Activated T-cell treated with anti-CD3 and anti-CD28 coated beads, Interleukin-2, amount 50 U/mL, for 24 hours (primary cell): ENCODE measurements around the gene ACTA2.
A peak's percentile ranks its signal among the peaks of the same experiment; 100 is the strongest.
"Not testable (repeated sequence)": the region's sequence is repeated elsewhere in the genome, so short reads cannot be mapped to it uniquely, and the experiment has no call there.

ENCODE experiments used
- DNase-seq: peaks from one replicate; pipeline ENCODE4 v3.0.0-alpha.2; 2020
- H3K27ac Mint-ChIP-seq: 2 replicates; pipeline ENCODE4 v1.8.0; 2020; ENCODE audit warnings: mild to moderate bottlenecking, mixed read lengths
- H3K27me3 Mint-ChIP-seq: 2 replicates; pipeline ENCODE4 v1.8.0; 2020; ENCODE audit warnings: mixed read lengths
- H3K36me3 Mint-ChIP-seq: 2 replicates; pipeline ENCODE4 v1.8.0; 2020; ENCODE audit warnings: low read depth, mixed read lengths
- H3K4me1 Mint-ChIP-seq: 2 replicates; pipeline ENCODE4 v1.8.0; 2020; ENCODE audit warnings: low read depth, mixed read lengths
- H3K4me3 Mint-ChIP-seq: 2 replicates; pipeline ENCODE4 v1.8.0; 2020; ENCODE audit warnings: mild to moderate bottlenecking, moderate library complexity, mixed read lengths
- H3K9me3 Mint-ChIP-seq: 2 replicates; pipeline ENCODE4 v1.8.0; 2020; ENCODE audit warnings: mixed read lengths

ACTA2 gene

DNA sequence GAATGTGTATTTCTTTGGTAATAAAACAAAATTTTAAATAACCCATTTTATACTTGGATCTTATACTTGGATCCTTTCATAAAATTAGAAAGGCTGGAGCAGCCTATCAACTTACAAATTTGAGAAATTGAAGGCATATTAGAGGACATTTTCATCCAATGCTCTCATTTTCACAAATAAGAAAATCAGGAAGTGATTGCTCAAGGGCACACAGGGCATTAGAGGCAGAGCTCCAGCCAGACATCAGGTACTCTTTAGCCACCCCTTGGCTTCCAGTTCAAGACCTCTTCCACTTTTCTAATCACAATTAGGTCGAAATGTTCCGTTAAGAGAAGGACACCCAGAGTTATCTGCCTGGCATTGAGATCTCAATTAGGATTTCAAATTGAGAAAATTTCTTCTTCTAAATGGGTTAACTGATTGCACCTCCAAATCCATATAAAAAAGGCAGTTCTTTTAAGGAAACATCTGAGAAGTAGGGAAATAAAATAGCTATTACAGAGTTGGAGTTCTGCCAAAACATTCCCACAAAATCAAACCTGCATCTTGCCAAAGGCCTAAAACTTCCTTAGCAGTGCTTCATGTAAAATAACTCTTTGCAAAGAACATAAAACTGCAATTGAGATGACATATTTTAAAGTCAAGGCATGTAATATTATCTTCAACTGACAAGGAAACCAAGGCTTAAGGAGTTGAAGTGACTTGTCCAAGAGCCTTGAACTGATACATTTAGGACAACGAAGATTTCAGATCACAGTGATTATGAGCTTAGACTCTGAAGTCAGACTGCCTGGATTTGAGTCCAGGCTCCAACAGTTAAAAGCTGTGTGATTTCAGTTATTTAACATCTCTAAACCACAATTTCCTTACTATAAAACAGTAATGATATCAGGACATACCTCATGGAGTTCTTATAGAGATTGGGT lies 2.4 kb downstream of the ACTA2 start:
- DNase-seq, result no peak
- Mint-ChIP-seq H3K27ac (no peak overlapping the region), H3K36me3 (peaks cover 3% of the 10 kb centered on the region), H3K4me3 (no peak overlapping the region), H3K27me3 (no peaks in the 10 kb centered on the region), H3K9me3 (no peaks in the 10 kb centered on the region), H3K4me1 (peaks cover 9% of the 10 kb centered on the region)

DNA sequence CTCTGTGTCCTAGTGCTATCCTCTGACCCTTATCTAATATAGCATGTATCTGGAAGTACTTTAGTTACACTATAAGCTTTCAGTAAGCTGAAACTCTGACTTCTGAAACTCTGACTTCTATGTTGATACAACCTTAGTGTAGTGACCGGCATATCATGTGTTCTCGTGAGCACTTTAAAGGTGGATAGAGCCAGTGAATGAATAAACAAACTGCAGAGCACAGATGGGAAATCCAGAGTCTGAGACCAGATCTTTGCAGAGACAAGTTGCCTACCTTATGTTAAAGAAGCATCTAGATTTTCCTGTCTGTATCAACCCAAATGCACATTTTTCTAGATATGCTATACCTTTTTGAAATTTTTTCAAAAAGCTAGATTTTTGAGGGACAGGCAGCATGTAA lies 3.5 kb downstream of the ACTA2 start:
- no peak overlapping the region for H3K27ac Mint-ChIP-seq
- H3K9me3 Mint-ChIP-seq, result no peaks in the 10 kb centered on the region
- DNase-seq, result no peak
- H3K36me3 Mint-ChIP-seq, result peaks cover 3% of the 10 kb centered on the region
- H3K27me3 Mint-ChIP-seq, result no peaks in the 10 kb centered on the region
- no peak overlapping the region for H3K4me3 Mint-ChIP-seq
- peaks cover 17% of the 10 kb centered on the region for H3K4me1 Mint-ChIP-seq

DNA sequence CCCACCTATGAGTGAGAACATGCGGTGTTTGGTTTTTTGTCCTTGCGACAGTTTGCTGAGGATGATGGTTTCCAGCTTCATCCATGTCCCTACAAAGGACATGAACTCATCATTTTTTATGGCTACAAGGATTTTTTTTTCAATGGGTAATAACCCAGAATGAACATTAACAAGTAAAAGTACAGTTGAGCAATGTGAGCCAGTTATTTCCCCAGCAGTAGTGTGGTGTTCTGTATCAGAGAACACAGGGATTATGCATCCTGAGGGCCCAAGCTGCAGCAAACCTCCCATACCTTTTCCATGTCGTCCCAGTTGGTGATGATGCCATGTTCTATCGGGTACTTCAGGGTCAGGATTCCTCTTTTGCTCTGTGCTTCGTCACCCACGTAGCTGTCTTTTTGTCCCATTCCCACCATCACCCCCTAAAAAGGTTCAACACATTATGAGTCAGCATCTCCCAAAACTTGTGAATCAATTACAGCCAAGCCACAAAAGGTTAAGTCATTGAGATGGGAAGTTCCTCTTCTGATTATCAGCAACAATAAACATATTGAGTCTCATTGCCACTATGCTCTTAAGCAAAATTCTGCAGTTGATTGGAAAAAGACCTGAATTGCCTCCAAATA lies 5.5 kb downstream of the ACTA2 start:
- no peaks in the 10 kb centered on the region for H3K9me3 Mint-ChIP-seq
- H3K27ac Mint-ChIP-seq, result no peak overlapping the region
- H3K4me3 Mint-ChIP-seq, result no peak overlapping the region
- no peaks in the 10 kb centered on the region for H3K27me3 Mint-ChIP-seq
- no peak for DNase-seq
- peaks cover 17% of the 10 kb centered on the region for H3K4me1 Mint-ChIP-seq
- H3K36me3 Mint-ChIP-seq, result peaks cover 3% of the 10 kb centered on the region

DNA sequence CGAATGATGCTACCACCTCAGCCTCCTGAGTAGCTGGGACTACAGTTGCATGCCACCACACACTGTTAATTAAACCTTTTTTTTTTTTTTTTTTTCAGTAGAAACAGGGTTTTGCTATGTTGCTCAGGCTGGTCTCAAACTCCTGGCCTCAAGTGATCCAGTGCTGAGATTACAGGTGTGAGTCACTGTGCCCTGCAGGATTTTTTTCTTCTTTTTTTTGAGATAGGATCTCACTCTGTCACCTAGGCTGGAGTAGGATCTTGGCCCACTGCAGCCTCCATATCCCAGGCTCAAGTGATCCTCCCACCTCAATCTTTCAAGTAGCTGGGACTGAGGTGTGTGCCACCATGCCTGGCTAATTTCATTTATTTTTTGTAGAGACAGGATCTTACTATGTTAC lies 6.4 kb downstream of the ACTA2 start:
- no peak overlapping the region for H3K27ac Mint-ChIP-seq
- peaks cover 17% of the 10 kb centered on the region for H3K4me1 Mint-ChIP-seq
- H3K27me3 Mint-ChIP-seq, result no peaks in the 10 kb centered on the region
- H3K36me3 Mint-ChIP-seq, result peaks cover 3% of the 10 kb centered on the region
- no peaks in the 10 kb centered on the region for H3K9me3 Mint-ChIP-seq
- DNase-seq, result no peak
- H3K4me3 Mint-ChIP-seq, result no peak overlapping the region

DNA sequence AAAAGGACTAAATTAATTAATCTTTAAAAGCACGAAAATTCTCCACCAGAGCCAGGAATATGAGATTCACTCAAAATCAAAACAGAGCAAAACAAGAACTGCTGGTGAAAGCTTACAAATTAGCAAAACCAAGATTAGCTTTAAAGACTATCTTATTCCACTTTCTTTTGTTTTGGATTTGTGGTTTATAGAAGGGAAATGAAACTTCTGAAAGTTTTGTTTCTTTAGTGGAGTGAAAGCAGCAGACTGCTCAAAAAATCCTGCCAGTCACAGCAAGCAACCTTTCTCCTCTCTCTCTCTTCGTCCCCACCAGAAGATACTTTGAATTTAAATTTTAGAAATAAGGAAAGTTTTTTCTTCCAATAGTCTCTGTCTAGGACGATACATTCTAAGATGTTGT lies 7.8 kb downstream of the ACTA2 start:
- no peak for DNase-seq
- H3K9me3 Mint-ChIP-seq, result no peaks in the 10 kb centered on the region
- peaks cover 17% of the 10 kb centered on the region for H3K4me1 Mint-ChIP-seq
- no peak overlapping the region for H3K4me3 Mint-ChIP-seq
- no peaks in the 10 kb centered on the region for H3K27me3 Mint-ChIP-seq
- H3K27ac Mint-ChIP-seq, result no peak overlapping the region
- H3K36me3 Mint-ChIP-seq, result peaks cover 3% of the 10 kb centered on the region

DNA sequence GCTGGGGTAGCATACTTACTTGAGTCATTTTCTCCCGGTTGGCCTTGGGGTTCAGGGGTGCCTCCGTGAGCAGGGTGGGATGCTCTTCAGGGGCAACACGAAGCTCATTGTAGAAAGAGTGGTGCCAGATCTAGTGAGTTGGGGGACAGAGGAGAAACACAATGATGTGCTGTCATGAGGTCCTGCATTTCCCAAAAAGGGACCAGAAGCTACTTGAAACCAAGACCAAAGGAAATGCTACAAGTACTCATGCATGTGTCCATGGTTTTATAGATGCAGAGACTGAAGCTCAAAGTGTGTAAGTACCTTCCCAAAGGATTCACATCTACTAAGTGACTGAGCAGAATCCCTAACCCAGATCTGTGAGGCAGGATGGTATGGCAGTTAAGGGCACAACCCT lies 8.8 kb downstream of the ACTA2 start:
- Mint-ChIP-seq H3K9me3 (no peaks in the 10 kb centered on the region), H3K4me3 (no peak overlapping the region), H3K27me3 (no peaks in the 10 kb centered on the region), H3K27ac (no peak overlapping the region), H3K36me3 (peaks cover 3% of the 10 kb centered on the region), H3K4me1 (peaks cover 17% of the 10 kb centered on the region)
- no peak for DNase-seq

DNA sequence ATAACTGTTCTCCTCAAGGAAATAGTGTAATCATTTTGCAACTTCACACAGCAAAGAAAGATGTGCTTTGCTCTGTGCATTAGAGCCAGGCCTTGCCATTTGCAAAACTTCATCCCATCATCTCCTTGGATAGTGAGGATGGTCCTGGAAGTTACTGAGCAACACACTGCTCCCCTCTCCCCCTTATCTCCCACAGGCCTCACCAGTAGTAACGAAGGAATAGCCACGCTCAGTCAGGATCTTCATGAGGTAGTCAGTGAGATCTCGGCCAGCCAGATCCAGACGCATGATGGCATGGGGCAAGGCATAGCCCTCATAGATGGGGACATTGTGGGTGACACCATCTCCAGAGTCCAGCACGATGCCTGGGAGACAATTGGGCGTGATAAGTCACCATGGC lies 11.5 kb downstream of the ACTA2 start:
- no peak for DNase-seq
- Mint-ChIP-seq H3K9me3 (no peaks in the 10 kb centered on the region), H3K4me1 (peaks cover 14% of the 10 kb centered on the region), H3K36me3 (peaks cover 3% of the 10 kb centered on the region), H3K27me3 (no peaks in the 10 kb centered on the region), H3K4me3 (no peak overlapping the region), H3K27ac (no peak overlapping the region)

DNA sequence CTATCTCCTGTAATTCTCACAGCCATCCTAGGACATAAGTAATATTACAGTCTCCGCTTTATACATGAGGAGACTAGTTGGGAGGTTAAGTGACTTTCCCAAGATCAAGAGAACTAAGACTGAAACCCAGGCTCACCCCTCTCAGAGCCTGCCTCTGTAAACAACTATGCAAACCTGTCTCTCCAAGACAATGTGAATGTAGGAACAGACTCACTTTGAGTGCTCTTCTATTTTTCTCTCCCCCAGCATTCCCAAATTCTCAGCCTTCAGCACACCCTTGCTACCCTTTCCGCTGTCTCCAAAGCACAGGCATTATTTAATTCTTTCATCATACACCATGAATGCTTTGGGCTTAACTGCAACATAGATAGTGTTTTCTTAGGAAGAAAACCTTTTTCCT lies 13.6 kb downstream of the ACTA2 start:
- no peak for DNase-seq
- Mint-ChIP-seq H3K4me1 (peaks cover 15% of the 10 kb centered on the region), H3K9me3 (no peaks in the 10 kb centered on the region), H3K36me3 (peaks cover 3% of the 10 kb centered on the region), H3K4me3 (no peak overlapping the region), H3K27me3 (no peaks in the 10 kb centered on the region), H3K27ac (no peak overlapping the region)

DNA sequence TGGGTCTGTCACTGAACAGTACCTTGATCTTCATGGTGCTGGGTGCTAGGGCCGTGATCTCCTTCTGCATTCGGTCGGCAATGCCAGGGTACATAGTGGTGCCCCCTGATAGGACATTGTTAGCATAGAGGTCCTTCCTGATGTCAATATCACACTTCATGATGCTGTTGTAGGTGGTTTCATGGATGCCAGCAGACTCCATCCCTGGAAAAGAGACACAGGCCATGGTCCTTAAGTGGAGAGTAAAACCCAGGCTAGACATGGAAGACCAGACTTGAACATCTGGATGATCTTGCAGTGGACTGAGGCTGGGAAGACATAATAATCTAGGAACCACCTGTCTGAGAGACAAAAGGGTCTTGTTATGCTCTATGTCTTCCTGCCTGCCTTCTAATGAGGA lies 14.5 kb downstream of the ACTA2 start:
- Mint-ChIP-seq H3K4me1 (peaks cover 15% of the 10 kb centered on the region), H3K27me3 (no peaks in the 10 kb centered on the region), H3K4me3 (no peak overlapping the region), H3K36me3 (peaks cover 3% of the 10 kb centered on the region), H3K9me3 (no peaks in the 10 kb centered on the region), H3K27ac (no peak overlapping the region)
- DNase-seq, result no peak

DNA sequence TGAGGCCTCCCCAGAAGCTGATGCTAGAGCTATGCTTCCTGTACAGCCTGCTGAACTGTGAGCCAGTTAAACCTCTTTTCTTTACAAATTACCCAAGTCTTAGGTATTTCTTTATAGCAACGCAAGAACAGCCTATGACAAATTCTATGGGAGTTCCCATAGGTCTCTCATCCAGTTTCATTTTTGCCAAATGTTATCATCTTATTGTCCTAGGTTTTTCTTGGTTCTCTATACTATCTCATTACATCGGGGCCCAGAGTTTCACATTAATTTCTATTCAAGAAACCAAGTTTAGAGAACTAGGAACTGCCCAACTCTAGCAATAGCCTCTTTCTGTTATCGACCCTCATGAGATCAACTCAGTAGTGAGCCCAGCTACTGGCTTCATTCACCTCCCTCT lies 15.9 kb downstream of the ACTA2 start:
- Mint-ChIP-seq H3K4me1 (peaks cover 20% of the 10 kb centered on the region), H3K27me3 (no peaks in the 10 kb centered on the region), H3K27ac (no peak overlapping the region), H3K4me3 (no peak overlapping the region), H3K36me3 (peaks cover 3% of the 10 kb centered on the region), H3K9me3 (no peaks in the 10 kb centered on the region)
- DNase-seq, result no peak

DNA sequence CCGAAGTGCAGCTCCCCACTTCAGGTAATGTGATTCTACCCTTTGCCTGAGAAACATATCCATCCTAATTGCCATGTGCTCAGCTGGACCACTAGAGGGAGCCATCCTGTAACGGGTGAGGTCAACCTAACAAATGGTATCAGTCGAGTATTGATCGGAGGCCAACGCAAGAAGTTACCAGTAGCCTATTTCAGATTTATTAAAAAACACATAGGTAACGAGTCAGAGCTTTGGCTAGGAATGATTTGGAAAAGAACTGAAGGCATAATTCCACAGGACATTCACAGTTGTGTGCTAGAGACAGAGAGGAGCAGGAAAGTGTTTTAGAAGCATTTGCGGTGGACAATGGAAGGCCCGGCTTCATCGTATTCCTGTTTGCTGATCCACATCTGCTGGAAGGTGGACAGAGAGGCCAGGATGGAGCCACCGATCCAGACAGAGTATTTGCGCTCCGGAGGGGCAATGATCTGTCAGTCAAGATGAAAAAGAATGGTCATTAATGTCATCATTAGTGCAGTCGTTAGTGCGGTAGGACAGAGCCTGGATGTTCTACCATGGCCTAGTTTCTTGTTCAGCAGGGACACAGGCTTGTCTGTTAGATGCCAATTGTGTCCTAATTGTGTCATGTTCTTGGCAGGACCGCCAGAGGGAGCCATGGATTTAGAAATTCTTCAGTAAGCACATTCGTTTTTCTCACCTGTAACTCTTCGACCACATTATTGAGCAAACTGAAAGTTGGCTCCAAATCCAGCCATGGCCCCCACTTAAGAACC lies 17.5 kb downstream of the ACTA2 start:
- H3K4me1 Mint-ChIP-seq, result peaks cover 20% of the 10 kb centered on the region
- H3K4me3 Mint-ChIP-seq, result peak overlapping the region; percentile 32
- peaks cover 3% of the 10 kb centered on the region for H3K36me3 Mint-ChIP-seq
- DNase-seq, result peak; percentile 74
- no peaks in the 10 kb centered on the region for H3K27me3 Mint-ChIP-seq
- no peaks in the 10 kb centered on the region for H3K9me3 Mint-ChIP-seq
- peak overlapping the region; percentile 68 for H3K27ac Mint-ChIP-seq

DNA sequence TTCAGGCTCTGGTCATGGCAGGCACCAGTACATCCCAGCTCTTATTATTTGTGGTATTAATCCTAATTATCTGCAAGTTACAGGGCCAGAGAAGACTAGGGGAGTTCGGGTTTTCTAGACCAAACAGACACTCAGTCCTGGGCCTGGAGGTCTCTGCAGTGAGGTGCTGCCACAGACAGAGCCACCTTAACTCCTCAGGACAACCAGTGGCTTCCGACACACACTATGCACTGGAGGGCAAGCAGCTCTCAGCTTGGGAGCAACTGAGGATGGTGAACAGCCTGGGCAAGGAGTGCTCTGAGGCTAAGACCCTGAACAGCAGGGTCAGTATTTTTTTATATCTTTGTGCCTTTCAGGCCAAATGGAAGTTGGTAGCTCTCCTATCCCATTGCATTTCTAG lies 19.0 kb downstream of the ACTA2 start:
- Mint-ChIP-seq H3K36me3 (peaks cover 6% of the 10 kb centered on the region), H3K27me3 (no peaks in the 10 kb centered on the region), H3K4me1 (peaks cover 21% of the 10 kb centered on the region), H3K9me3 (no peaks in the 10 kb centered on the region), H3K27ac (no peak overlapping the region), H3K4me3 (no peak overlapping the region)
- DNase-seq, result no peak

DNA sequence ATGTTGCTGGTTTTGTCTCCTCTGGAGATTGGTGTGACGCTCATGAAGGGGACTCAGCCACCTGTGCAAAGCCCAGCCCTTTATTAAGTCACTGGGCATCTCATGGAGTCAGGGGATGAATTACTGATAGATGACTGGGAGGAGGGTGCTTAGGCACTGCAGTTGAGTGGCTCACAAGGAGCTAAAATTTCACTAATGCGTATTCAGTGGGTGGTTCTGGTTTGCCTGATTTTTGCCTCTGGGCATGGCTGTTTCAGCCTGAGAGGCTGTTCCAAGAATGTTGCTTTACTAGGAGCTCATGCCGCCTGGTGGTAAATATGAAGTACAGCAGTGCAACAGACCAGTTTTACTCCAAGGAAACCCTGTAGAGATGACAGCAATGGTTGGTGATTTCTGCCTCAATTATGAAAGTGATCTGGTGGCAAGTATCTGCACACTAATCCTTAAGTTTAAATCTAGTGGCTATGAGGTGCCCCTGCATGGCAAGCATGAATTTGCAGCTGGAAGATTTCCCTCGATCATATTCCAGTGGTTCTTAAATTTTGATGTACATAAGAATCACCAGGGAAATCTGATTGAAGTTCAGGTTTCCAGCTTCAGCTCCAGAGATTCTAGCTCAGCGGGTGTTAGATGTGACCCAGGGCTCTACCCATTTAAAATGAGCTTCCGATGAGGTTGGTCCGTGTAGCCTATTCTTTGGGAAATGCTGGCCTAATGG lies 19.9 kb downstream of the ACTA2 start:
- peak overlapping the region; percentile 57 for H3K27ac Mint-ChIP-seq
- H3K9me3 Mint-ChIP-seq, result no peaks in the 10 kb centered on the region
- peak; percentile 48 for DNase-seq
- peaks cover 21% of the 10 kb centered on the region for H3K4me1 Mint-ChIP-seq
- H3K4me3 Mint-ChIP-seq, result no peak overlapping the region
- no peaks in the 10 kb centered on the region for H3K27me3 Mint-ChIP-seq
- peaks cover 10% of the 10 kb centered on the region for H3K36me3 Mint-ChIP-seq

DNA sequence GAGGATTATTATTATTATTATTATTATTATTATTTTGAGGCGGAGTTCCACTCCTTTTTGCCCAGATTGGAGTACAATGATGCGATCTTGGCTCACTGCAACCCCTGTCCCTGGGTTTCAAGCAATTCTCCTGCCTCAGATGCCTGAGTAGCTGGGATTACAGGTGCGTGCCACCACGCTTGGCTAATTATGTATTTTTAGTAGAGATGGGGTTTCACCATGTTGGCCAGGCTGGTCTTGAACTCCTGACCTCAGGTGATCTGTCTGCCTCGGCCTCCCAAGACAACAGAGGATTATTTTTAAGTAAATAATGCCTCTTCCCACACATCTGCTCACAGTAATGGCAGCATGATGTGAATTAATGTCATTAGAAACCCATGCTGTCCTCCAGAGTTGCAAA lies 20.5 kb downstream of the ACTA2 start:
- not testable (repeated sequence) for H3K27me3 Mint-ChIP-seq, H3K9me3 Mint-ChIP-seq, H3K4me3 Mint-ChIP-seq, DNase-seq
- Mint-ChIP-seq H3K36me3 (peaks cover 16% of the 10 kb centered on the region), H3K4me1 (peaks cover 21% of the 10 kb centered on the region), H3K27ac (peak overlapping the region; percentile 57)
